Suppressor macrophage treated with lipopolysaccharide for 1 hour (primary cell): ENCODE measurements around the gene PTH1R.

Experiments used
- DNase-seq, 3 donors: peaks; one replicate each; pipeline ENCODE4 v3.0.0-alpha.2; 2020 to 2022

PTH1R gene

GRCh38 chr3:46950177-46950576 is 72.7 kb downstream of the PTH1R start:
- DNase-seq: no peak

- DNase-seq: peak in 2 of 3 donors; percentile 58 to 60
These were observed 73.2 kb downstream of the PTH1R start for GRCh38 chr3:46950650-46951241.

GRCh38 chr3:46952813-46953212 is 75.3 kb downstream of the PTH1R start:
- DNase-seq: no peak
